ENCODE results near the gene RASGRP1. TPM values are rescaled to one million over a fixed set of nuclear protein-coding genes. Genes with fewer than 3 reads are reported as not detected.

The RASGRP1 gene
- total RNA-seq (10 to 100 TPM; 13.5 to 25.0 (median 19.2) TPM), polyA plus RNA-seq (1 to 10 TPM; 1.5 to 3.4 (median 2.1) TPM)
- long read RNA-seq, donor 1: 0 reads
- long read RNA-seq, donor 2: 0 reads

DNA sequence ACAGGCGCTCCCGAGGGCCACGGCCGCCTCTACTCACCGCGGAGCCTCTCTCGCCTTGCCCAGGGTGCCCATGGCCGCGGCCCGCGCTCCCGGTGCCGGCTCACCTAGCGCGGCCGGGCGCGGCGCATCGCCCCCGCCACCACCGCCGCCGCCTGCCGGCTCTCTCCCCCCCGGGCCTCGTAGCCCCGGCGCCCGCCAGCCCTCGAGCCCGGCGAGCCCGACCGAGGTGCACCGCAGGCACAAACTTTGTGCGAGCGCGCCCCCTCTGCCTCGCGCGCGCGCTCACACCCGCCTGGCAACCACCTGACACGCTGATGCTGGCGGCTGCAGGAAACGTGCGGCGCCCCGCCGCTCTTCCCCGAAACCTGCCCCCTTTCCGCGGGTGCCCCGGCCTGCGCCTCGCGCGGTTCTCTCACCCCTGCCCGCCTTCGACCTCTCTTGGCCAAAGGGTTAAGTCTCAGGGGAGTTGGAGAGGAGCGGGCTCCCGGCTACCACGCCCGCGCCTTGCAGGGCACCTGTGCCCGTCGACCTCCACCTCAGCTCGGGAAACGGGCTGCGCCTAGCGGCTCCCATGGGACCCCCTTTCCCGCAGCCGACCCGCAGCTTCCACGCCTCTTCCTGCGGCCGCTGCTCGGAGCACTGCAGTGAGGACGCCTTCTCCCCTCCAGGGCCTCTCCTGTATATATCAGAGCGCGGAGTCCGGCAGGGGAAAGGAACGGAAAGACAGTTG, at the start of gene RASGRP1:
RASGRP1 (minus strand) TSS at position 258 of the 730 bp plus-strand sequence; CDS start at position 72, 186 bp downstream.
- 3 to 5% (median 4%) methylated on average over 56 to 85 of the region's 85 CpGs for WGBS, 5 donors
- H3K27me3 ChIP-seq (replicated peaks in 1 of 7): peaks cover 0 to 19% (median 7%) of the 10 kb centered on the region in 7 donors
- intact Hi-C loops (cut with DNase I; ENCODE audit: low total_unique reads): loop anchor here (5.0 kb wide), 1 partner anchor 123 kb away; no protein-coding TSS in a partner anchor

DNA sequence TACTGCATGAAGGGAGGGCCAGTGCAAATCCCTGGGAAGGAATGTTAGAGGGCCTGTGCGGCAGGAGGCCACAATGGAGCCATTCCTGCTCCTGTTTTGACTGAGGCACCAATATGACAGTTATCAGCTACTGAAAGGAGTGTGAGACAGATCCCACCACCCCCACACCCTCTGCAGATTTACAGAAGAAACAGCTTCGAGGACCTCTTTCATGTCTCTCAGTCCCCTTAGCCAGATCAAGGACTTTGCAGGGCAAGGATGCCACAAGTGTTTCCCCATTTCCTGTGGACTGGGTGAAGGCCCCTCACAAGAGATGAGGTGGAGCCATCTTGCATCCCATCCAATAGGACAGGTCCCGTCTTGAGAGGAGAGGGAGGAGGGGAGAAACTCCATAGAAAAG, 48.5 kb upstream of the RASGRP1 start:
- Histone ChIP-seq H3K4me1 (peaks cover 0 to 34% (median 5%) of the 10 kb centered on the region in 6 donors), H3K9me3 (no peaks in the 10 kb centered on the region), H3K27ac (no peak overlapping the region), H3K4me3 (no peak overlapping the region), H3K27me3 (replicated peaks in 1 of 7) (no peaks in the 10 kb centered on the region), H3K36me3 (no peaks in the 10 kb centered on the region)
- intact Hi-C loops (cut with DNase I; ENCODE audit: low total_unique reads): no loop called here
- TF ChIP-seq, protein P1, sequence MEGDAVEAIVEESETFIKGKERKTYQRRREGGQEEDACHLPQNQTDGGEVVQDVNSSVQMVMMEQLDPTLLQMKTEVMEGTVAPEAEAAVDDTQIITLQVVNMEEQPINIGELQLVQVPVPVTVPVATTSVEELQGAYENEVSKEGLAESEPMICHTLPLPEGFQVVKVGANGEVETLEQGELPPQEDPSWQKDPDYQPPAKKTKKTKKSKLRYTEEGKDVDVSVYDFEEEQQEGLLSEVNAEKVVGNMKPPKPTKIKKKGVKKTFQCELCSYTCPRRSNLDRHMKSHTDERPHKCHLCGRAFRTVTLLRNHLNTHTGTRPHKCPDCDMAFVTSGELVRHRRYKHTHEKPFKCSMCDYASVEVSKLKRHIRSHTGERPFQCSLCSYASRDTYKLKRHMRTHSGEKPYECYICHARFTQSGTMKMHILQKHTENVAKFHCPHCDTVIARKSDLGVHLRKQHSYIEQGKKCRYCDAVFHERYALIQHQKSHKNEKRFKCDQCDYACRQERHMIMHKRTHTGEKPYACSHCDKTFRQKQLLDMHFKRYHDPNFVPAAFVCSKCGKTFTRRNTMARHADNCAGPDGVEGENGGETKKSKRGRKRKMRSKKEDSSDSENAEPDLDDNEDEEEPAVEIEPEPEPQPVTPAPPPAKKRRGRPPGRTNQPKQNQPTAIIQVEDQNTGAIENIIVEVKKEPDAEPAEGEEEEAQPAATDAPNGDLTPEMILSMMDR (IDR thresholded peaks at IDR 0.05 in 8 of 11, conservative IDR thresholded peaks at IDR 0.05 in 3 of 11): no peak
- no peak for TF ChIP-seq POLR2AphosphoS5 (IDR thresholded peaks at IDR 0.05)
- no peak for TF ChIP-seq POLR2A (IDR thresholded peaks at IDR 0.05)
- 62 to 83% (median 73%) methylated on average over 3 of the region's 3 CpGs for WGBS, 5 donors
- DNase-seq: no peak

More for the DNA sequence above, at the start of gene RASGRP1:
- Histone ChIP-seq H3K36me3 (no peaks in the 10 kb centered on the region), H3K9me3 (peaks cover 0 to 4% (median 0%) of the 10 kb centered on the region in 8 donors), H3K27ac (peak within 1 kb of the TSS; percentile 74 to 95 (median 92)), H3K4me1 (peaks cover 0 to 64% (median 44%) of the 10 kb centered on the region in 6 donors), H3K4me3 (peak within 1 kb of the TSS; percentile 56 to 77 (median 67))
- DNase-seq: peak; percentile 96
- TF ChIP-seq POLR2AphosphoS5 (IDR thresholded peaks at IDR 0.05): peak; percentile 82 to 87 (median 83)
- TF ChIP-seq, protein P1 (IDR thresholded peaks at IDR 0.05 in 8 of 11, conservative IDR thresholded peaks at IDR 0.05 in 3 of 11): peak in 8 of 11 experiments; percentile 12 to 74 (median 40)
- no peak for TF ChIP-seq POLR2A (IDR thresholded peaks at IDR 0.05)

DNA sequence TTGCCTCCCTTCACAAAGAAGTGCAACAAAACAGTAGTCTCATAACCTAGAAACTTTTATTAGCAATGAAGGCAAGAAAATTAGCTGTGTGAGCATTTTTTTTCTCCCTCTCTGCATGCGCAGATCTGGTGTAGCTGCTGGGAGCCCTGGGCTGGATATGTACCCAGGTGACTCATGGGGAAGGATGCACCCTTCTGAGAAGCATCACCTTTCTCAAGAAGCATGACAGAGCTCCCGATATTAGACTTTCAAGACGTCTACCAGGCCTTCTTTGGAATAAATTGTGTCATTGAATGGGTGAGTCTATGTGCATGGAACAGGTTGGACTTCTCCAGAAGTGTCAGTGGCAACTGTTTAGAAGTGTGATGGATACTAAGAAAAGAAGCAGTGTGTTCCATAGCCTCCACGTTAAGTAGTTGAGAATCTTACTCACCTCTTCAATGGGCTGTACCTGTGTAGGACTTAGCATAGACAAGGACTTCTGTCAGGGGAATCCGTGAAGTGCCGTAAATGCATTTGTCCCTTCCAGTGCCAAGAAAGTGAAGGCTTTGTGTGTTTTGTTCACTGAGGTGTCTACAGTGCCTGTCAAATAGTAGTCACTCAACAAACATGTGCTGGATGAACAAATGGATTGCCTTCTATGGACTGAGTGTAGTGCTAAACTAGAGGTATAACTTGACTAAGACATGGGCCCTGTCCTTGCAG, 47.7 kb upstream of the RASGRP1 start:
- TF ChIP-seq POLR2A (IDR thresholded peaks at IDR 0.05): no peak
- TF ChIP-seq POLR2AphosphoS5 (IDR thresholded peaks at IDR 0.05): no peak
- TF ChIP-seq, protein P1 (IDR thresholded peaks at IDR 0.05 in 8 of 11, conservative IDR thresholded peaks at IDR 0.05 in 3 of 11): no peak
- 83 to 91% (median 89%) methylated on average over 6 of the region's 6 CpGs for WGBS, 5 donors
- Histone ChIP-seq H3K36me3 (no peaks in the 10 kb centered on the region), H3K27me3 (replicated peaks in 1 of 7) (no peaks in the 10 kb centered on the region), H3K9me3 (no peaks in the 10 kb centered on the region), H3K27ac (peak overlapping the region in 2 of 8 donors; percentile 46 to 64), H3K4me3 (no peak overlapping the region), H3K4me1 (peaks cover 0 to 34% (median 5%) of the 10 kb centered on the region in 6 donors)
- no peak for DNase-seq
- intact Hi-C loops (cut with DNase I; ENCODE audit: low total_unique reads): no loop called here
